ENCODE measurements around the gene IFIT5.

IFIT5 gene

GRCh38 chr10:89458291-89458690 lies 43.9 kb downstream of the IFIT5 start:
- Histone ChIP-seq H3K27me3 (replicated peaks; ENCODE audit: control insufficient read depth, insufficient read depth, low read length) (no peaks in the 10 kb centered on the region), H3K4me3 (replicated peaks; ENCODE audit: low read depth, low read length) (no peak overlapping the region), H3K36me3 (ENCODE audit: control insufficient read depth, insufficient read depth, low read length) (no peaks in the 10 kb centered on the region)
- no peak for TF ChIP-seq CTCF (IDR thresholded peaks at IDR 0.05; ENCODE audit: insufficient read depth, low read length, poor library complexity, severe bottlenecking)
- DNase-seq (ENCODE audit: extremely low read depth, insufficient read length), result no peak

- no peak for DNase-seq (ENCODE audit: extremely low read depth, insufficient read length)
- Histone ChIP-seq H3K4me3 (replicated peaks; ENCODE audit: low read depth, low read length) (no peak overlapping the region), H3K27me3 (replicated peaks; ENCODE audit: control insufficient read depth, insufficient read depth, low read length) (no peaks in the 10 kb centered on the region), H3K36me3 (ENCODE audit: control insufficient read depth, insufficient read depth, low read length) (no peaks in the 10 kb centered on the region)
- TF ChIP-seq CTCF (IDR thresholded peaks at IDR 0.05; ENCODE audit: insufficient read depth, low read length, poor library complexity, severe bottlenecking), result no peak
Measured at GRCh38 chr10:89458784-89459183, 44.4 kb downstream of the IFIT5 start.

GRCh38 chr10:89463846-89464537 lies 49.6 kb downstream of the IFIT5 start:
- no peaks in the 10 kb centered on the region for H3K36me3 ChIP-seq (ENCODE audit: control insufficient read depth, insufficient read depth, low read length)
- TF ChIP-seq CTCF (IDR thresholded peaks at IDR 0.05; ENCODE audit: insufficient read depth, low read length, poor library complexity, severe bottlenecking), result no peak
- H3K27me3 ChIP-seq (replicated peaks; ENCODE audit: control insufficient read depth, insufficient read depth, low read length), result no peaks in the 10 kb centered on the region
- H3K4me3 ChIP-seq (replicated peaks; ENCODE audit: low read depth, low read length), result no peak overlapping the region
- no peak for DNase-seq (ENCODE audit: extremely low read depth, insufficient read length)

GRCh38 chr10:89465196-89465595 lies 50.8 kb downstream of the IFIT5 start:
- no peak overlapping the region for H3K4me3 ChIP-seq (replicated peaks; ENCODE audit: low read depth, low read length)
- DNase-seq (ENCODE audit: extremely low read depth, insufficient read length), result no peak
- H3K27me3 ChIP-seq (replicated peaks; ENCODE audit: control insufficient read depth, insufficient read depth, low read length), result no peaks in the 10 kb centered on the region
- no peaks in the 10 kb centered on the region for H3K36me3 ChIP-seq (ENCODE audit: control insufficient read depth, insufficient read depth, low read length)
- TF ChIP-seq CTCF (IDR thresholded peaks at IDR 0.05; ENCODE audit: insufficient read depth, low read length, poor library complexity, severe bottlenecking), result no peak

- Histone ChIP-seq H3K27me3 (replicated peaks; ENCODE audit: control insufficient read depth, insufficient read depth, low read length) (no peaks in the 10 kb centered on the region), H3K4me3 (replicated peaks; ENCODE audit: low read depth, low read length) (no peak overlapping the region), H3K36me3 (ENCODE audit: control insufficient read depth, insufficient read depth, low read length) (no peaks in the 10 kb centered on the region)
- TF ChIP-seq CTCF (IDR thresholded peaks at IDR 0.05; ENCODE audit: insufficient read depth, low read length, poor library complexity, severe bottlenecking), result peak; percentile 43
- no peak for DNase-seq (ENCODE audit: extremely low read depth, insufficient read length)
Measured at GRCh38 chr10:89466599-89467035, 52.2 kb downstream of the IFIT5 start.
